Measurements from ENCODE around the gene PRAMEF26.
"Not testable (repeated sequence)": the region's sequence is repeated elsewhere in the genome, so short reads cannot be mapped to it uniquely, and the experiment has no call there.

PRAMEF26 gene

GRCh38 chr1:13155909-13156308, at the start of gene PRAMEF26:
PRAMEF26 (minus strand) TSS chr1:13156009; CDS start chr1:13153095, 2,914 bp downstream.
- not testable (repeated sequence) for DNase-seq (ENCODE audit: low read depth in 2 of 2); H3K4me3 ChIP-seq (replicated peaks in 1 of 2; ENCODE audit: low read depth in 2 of 2, low read length in 2 of 2)

- DNase-seq (ENCODE audit: low read depth in 2 of 2); H3K4me3 ChIP-seq (replicated peaks in 1 of 2; ENCODE audit: low read depth in 2 of 2, low read length in 2 of 2): not testable (repeated sequence)
Measured at GRCh38 chr1:13201309-13201708, 45.5 kb upstream of the PRAMEF26 start, which contains the start of gene PRAMEF13. PRAMEF13 (minus strand) TSS chr1:13201409; CDS start chr1:13199589, 1,820 bp downstream.

GRCh38 chr1:13171548-13171947, 15.7 kb upstream of the PRAMEF26 start, which contains the start of gene PRAMEF9:
PRAMEF9 (plus strand) TSS chr1:13171848; CDS start chr1:13175281, 3,433 bp downstream.
- not testable (repeated sequence) for DNase-seq (ENCODE audit: low read depth in 2 of 2); H3K4me3 ChIP-seq (replicated peaks in 1 of 2; ENCODE audit: low read depth in 2 of 2, low read length in 2 of 2)

GRCh38 chr1:13165531-13165930, 9.7 kb upstream of the PRAMEF26 start, which contains the start of gene HNRNPCL4:
HNRNPCL4 (minus strand) TSS chr1:13165631; CDS start chr1:13165467, 164 bp downstream.
- DNase-seq (ENCODE audit: low read depth in 2 of 2); H3K4me3 ChIP-seq (replicated peaks in 1 of 2; ENCODE audit: low read depth in 2 of 2, low read length in 2 of 2): not testable (repeated sequence)

GRCh38 chr1:13116754-13117153, 39.1 kb downstream of the PRAMEF26 start, which contains the start of gene HNRNPCL2:
HNRNPCL2 (minus strand) TSS chr1:13116854; CDS start chr1:13116400, 454 bp downstream.
- H3K4me3 ChIP-seq (replicated peaks in 1 of 2; ENCODE audit: low read depth in 2 of 2, low read length in 2 of 2); DNase-seq (ENCODE audit: low read depth in 2 of 2): not testable (repeated sequence)

Measured in cardiac fibroblast (primary cell).